HG02884 (cell line): Measurements from ENCODE around the gene SP140L.
"Not testable (repeated sequence)": the region's sequence is repeated elsewhere in the genome, so short reads cannot be mapped to it uniquely, and the experiment has no call there.

Source experiments
- ATAC-seq: cut with Tn5 transposase; IDR thresholded peaks from one replicate; pipeline ENCODE4 v1.9.1; 2021; ENCODE audit warnings: mild to moderate bottlenecking, moderate library complexity; ENCODE audit not compliant: unreplicated experiment

Gene SP140L

DNA sequence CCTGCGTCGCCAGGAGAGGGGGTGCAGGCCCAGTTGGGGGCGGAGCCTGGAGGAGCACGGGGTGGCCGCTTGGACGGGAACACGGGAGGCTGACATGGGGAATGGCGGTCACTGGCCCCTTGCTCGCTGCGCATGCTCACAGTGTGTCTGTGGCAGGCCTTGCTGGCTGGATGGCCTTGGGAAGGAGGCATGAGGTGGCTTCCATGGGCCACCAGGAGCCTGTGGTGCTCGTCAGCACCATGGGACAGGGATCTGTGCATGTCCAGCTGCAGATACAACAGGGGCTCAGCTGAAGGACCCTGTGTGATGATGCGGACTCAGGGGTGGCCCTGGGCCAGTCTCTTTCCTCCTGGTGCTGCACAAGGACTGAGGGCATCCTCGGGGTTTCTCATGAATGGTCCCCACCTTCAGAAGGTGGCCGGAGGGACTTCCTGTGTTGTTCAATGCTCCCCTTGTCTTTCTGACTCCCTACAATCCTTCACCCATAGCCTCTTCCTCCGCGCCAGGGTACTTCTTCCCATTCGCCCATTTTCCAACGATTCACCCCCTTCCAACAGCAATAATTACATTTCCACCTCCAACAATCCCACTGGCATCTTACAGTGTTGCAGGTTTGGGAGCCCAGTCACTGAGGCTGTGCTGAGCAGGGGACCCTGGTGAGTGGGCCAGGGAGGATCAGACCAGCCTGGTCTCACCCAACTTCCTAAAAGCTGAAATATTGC is 3.4 kb upstream of the SP140L start:
- ATAC-seq = no peak

- ATAC-seq = no peak
These were observed 2.5 kb upstream of the SP140L start for GRCh38 chr2:230324503-230324902.

DNA sequence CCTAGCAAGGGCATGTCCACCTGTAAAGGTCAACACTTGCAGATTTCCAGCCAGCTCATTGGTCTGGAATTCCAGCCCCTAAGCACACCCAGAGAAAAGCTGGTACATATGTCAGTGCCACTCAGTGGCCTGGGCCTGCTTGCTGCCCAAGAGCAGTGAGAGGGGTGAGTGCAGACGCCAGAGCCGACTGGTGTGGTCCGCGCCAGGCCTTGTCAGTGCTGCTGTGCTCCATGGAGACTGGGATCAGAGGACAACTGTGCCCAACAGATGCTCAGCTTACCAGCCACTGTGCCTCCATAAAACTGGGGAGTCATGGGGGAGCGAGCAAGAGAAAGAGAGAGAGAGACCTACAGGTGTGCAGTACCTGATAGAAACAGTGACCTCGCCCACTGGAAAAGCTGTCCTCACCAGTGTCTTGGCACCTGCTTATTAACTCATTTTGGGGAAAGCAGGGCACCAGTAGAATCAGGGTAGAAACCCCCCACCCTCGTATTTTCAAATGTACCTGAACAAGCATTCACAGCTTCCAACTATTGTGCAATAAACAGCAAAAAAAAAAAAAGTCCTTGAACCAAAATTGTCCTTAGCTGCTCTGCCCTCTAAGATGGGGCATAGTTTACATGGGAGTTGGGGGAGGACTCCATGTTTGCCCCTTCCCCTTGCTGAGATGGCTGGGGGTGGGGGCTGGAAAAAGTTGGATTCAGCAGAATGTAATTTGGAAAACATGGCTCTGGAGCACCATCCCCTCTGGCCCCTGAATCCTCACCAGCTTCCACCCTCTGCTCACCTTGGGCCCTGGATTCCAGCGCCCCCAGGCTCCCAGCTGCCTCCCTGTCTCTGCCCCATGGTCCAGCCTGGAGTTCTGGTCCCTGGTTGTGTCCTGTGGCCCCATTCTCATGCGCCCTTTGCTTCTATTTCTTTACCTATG is 1.4 kb upstream of the SP140L start:
- ATAC-seq = no peak

DNA sequence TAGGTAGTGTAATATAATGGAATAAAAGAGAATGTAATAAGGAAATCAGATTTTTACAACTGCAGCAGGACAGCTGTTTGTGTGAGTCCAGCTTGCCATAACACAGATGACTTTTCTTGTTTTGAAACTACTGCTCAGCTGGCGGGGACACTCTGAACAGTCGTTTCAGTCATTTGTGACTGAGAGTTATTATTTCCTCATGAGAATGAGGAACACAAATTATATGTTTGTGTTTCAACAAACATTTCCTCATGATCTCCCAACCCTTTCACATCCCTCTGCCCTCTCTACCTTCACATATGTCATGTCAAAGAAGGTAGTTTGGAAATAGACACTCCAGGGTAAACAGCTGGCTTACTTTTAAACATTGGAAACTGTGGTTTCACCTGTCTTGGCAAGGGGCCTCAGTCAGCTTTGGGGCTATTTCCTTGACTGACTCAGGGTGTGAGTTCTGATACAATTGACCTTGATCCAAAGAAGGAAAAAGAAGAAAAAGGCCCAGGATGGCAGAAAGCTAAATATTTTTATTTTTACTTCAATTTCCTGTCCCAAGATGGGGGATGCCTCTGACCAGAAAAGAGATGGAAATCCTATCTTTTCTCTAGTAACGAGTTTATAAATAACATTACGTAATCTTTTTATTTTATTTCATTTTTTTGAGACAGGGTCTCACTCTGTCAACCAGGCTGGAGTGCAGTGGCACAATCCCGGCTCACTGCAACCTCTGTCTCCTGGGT is 593 bp downstream of the SP140L start:
- ATAC-seq = peak; percentile 67

- no peak for ATAC-seq
These were observed 1.1 kb downstream of the SP140L start for GRCh38 chr2:230328155-230328458.

DNA sequence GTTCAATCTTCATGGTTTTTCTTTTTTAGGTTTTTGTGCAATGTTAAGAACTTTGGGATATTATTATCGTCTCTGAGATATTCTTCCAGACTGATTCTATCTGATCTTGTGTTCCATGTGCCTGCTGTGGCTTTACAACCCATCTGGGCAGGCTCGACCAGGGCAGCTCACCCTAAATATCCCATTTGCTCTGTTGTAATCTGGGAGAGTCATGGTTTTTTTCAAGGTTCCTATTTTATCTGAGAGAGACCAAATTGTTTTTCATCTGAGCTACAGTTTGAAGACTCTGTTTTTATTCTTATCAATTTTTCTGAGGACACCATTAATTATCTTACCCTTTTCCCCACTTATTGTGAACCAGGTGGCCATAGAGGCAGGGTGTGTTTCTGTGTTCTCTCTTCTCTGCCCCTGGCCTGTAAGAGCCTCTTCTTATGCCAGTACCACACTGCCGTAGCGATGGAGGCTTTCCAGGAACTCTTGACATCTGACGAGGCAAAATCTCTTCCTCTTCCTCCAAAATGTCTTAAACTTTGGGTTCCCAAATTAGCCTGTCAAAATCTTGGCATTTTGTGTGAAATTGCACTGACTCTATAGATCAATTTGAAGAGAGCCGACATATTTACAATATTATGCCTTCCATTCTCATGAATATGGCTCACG is 3.1 kb downstream of the SP140L start:
- ATAC-seq = no peak

- no peak for ATAC-seq
These were observed 3.7 kb downstream of the SP140L start for GRCh38 chr2:230330725-230331124.

DNA sequence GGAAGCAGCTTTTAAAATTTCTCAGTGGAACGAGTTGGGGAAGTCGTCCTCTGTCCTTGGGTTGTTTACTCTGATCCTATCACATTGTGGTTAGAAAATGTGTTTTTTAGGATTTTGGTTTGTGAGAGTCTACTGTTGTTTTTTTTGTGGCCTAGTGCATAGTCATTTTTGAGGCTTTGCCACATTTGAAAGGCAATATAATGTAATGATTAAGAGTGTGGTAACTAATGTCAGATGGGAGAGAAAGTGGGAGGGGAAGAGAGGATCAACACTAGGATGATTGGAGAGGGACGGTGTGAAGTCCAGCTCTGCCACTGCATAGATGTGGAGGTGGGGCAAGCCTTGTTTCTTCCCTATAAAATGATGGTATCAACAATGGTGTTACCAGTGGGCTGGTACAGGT is 8.5 kb downstream of the SP140L start:
- no peak for ATAC-seq

DNA sequence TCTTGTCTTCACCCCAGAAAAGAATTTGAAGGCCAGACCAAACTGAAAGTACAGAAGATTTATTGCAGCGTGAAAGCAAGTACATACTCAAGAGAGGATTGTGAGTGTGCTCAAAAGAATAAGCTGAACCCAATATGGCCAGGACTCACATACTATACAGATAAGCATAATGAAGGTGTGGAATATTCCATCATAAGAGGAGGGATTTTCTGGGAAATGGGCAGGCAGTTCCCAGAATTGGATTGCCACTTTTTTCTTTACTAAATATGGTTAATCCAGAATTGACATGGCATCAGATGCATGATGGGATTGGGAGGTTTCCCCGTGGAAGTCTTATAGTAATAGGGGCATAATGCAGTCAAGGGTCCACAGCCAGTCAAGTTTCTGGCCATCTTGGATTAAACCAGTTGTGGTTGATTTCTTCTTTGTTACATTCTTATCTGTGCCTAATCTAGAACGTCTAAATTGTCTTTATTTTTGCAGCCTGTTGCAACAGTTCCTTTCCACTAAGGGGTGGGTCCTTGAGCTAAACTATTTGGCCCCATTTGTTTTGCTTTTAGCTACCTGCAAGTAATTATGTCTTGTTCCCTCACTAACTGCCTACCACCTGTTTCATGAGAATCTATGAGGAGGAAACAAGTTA is 9.0 kb downstream of the SP140L start:
- ATAC-seq = no peak

DNA sequence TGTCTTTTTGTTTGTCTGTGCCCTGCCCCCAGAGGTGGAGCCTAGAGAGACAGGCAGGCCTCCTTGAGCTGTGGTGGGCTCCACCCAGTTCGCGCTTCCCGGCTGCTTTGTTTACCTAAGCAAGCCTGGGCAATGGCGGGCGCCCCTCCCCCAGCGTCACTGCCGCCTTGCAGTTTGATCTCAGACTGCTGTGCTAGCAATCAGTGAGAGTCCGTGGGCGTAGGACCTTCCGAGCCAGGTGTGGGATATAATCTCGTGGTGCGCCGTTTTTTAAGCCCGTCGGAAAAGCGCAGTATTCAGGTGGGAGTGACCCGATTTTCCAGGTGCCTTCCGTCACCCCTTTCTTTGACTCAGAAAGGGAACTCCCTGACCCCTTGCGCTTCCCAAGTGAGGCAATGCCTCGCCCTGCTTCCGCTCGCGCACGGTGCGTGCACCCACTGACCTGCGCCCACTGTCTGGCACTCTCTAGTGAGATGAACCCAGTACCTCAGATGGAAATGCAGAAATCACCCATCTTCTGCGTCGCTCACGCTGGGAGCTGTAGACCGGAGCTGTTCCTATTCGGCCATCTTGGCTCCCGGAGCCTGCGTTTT is 15.0 kb downstream of the SP140L start:
- not testable (repeated sequence) for ATAC-seq

- ATAC-seq = not testable (repeated sequence)
These were observed 16.1 kb downstream of the SP140L start for GRCh38 chr2:230343041-230343624.

- no peak for ATAC-seq
These were observed 16.8 kb downstream of the SP140L start for GRCh38 chr2:230343747-230344146.

DNA sequence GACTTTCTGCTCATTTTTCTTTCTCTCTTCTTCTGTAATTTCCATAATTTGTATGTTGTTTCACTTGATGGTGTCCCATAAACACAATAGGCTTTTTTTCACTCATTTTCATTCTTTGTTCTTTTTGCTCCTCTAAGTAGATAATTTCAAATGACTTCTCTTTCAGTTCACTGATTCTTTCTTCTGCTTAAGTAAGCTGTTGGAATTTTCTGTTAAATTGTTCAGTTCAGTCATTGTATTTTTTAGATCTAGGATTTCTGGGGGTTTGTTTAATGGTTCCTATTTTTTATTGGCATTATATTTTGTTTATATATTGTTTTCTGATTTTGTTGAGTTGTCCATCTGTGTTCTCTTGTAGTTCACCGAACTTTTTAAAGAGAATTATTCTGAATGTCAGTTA is 19.5 kb downstream of the SP140L start:
- ATAC-seq = no peak

DNA sequence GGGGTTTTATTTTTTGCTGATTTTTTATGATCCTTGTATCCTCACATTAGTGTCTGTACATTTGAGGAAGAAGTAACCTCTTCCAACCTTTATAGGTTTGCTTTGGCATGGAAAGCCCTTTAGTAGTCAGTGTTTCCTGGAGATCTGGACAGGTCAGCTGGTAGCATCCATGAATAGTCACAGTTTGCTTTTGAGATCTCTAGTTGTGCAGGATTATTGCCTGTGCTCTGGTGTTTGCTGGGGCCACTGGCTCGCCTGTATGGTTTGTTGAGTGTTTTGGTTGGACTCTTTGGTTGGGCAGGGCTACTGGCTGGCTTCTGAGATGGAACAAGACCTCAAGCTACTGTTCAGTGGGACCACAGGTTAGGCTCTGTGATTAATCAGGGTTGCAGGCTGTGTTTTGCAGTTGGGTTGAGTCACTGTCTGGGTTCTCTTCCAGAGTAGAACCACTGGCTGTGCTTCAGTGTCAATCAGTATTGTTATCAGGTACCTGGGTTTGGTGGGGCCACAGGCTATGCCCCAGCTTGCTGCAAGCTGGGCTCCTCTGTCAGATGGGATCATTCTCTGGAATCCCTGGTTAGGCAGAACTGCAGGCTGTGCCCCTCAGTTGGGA is 20.0 kb downstream of the SP140L start:
- no peak for ATAC-seq

DNA sequence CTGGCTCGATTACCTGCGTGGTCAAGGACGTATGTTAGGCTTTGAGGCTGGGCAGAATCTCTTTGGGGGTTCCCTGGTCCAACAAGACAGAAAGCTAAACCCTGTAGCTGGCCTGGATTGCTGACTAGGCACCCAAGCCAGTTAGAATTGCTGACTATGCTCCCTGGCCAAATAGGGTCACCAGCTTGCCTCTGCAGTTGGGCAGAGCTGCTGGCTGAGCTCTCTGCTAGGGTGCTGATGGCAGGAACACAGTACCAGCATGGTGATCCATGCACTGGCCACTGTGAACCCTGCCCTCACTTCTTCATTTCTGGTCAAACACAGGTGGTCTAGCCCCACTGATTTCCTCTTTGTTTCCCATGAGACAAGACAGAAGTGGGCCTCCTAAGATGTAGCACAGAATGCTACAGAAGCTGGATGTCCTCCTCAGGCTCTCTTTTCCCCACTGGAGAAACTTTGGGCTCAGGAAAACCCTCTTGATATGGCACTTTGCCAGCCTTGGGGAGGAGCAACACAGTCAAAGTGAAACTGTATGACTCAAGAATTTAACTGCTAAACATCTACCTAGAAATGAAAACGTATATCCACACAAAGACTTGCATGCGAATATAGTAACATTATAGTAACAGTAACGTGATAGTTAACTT is 20.8 kb downstream of the SP140L start:
- ATAC-seq = peak; percentile 54

DNA sequence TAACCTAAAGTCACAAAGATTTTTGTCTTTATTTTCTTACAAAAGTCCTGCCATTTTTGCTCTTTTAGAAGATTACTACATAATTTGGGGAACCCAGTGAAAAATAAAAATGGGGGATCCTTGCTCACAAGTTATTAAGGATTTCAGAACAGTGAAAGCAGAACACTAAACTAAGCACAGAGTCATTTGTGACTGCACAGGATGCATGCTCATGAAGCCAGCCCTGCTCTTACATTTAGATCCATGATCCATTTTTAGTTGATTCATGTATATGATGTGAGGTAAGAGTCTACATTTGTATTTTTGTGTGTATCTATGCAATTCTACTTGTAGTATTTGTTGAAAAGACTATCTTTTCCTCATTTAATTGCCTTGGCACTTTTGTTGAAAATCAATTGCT is 21.8 kb downstream of the SP140L start:
- no peak for ATAC-seq

DNA sequence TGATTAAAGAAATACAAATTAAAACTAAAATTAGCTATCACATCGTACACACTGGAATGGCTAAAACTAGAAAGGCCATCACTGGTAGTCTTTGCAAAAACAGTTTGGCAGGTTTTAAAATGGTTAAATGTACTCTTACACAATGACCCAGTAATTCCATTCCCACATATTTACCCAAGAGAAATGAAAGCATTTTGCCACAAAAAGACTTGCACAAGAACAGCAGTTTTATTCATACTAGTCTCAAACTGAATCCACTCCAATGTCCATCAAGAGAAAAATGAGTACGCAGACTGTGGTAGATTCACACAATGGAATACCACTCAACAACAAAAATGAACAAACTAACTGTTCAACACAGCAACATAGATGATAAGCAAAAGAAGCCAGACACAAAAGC is 29.1 kb downstream of the SP140L start:
- ATAC-seq = no peak

DNA sequence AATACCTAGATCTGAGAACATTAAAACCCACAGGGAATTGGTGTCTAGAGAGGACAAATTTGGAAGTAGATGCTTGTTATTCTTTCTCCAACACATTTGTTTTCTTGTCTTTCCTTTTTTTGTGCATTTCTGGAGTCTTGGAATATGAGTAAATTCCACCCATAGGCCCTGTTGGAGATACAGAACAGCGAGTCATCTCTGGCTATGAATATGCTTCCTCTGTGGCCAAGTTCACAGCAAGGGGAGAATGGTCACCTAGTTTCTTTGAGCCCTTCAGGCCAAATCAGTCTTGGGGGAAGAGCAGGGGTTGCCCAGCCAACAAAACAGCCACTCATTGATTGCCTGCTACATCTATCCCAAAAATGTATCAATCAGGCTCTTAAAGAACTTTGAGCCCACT is 31.3 kb downstream of the SP140L start:
- no peak for ATAC-seq

- no peak for ATAC-seq
These were observed 33.0 kb downstream of the SP140L start for GRCh38 chr2:230360028-230360427.
